Measurements from ENCODE around the gene NOP53.
"Not testable (repeated sequence)": the region's sequence is repeated elsewhere in the genome, so short reads cannot be mapped to it uniquely, and the experiment has no call there.

The NOP53 gene

GRCh38 chr19:47756953-47757608 lies 11.7 kb downstream of the NOP53 start:
- TF ChIP-seq Cebpa-rat (IDR thresholded peaks at IDR 0.05) = no peak

GRCh38 chr19:47757617-47758442 lies 12.5 kb downstream of the NOP53 start:
- Histone ChIP-seq H3K27me3 (no peaks in the 10 kb centered on the region), H3K9me3 (replicated peaks in 1 of 11) (no peaks in the 10 kb centered on the region), H3K27ac (no peak overlapping the region), H3K4me3 (no peak overlapping the region), H3K4me2 (no peak overlapping the region), H3K36me3 (peaks cover 68 to 80% (median 77%) of the 10 kb centered on the region in 11 experiments), H4K20me1 (peaks cover 16 to 89% (median 66%) of the 10 kb centered on the region in 11 experiments; a peak in 21 of 22 replicates), H3K4me1 (peaks cover 6 to 25% (median 21%) of the 10 kb centered on the region in 10 experiments), H3K9ac (no peak overlapping the region)
- TF ChIP-seq Cebpa-rat (IDR thresholded peaks at IDR 0.05) = 0 out of 22 replicates have a peak, but pooled peaks of 1 of the 11 experiments have one; percentile 9

More at GRCh38 chr19:47756953-47757608, 11.7 kb downstream of the NOP53 start:
- no peak overlapping the region for H3K27ac ChIP-seq
- no peaks in the 10 kb centered on the region for H3K9me3 ChIP-seq (replicated peaks in 1 of 11)
- peaks cover 76 to 87% (median 84%) of the 10 kb centered on the region in 11 experiments for H3K36me3 ChIP-seq
- H3K4me2 ChIP-seq = no peak overlapping the region
- H3K27me3 ChIP-seq = no peaks in the 10 kb centered on the region
- H3K4me3 ChIP-seq = no peak overlapping the region
- H3K4me1 ChIP-seq = peaks cover 13 to 32% (median 28%) of the 10 kb centered on the region in 10 experiments
- H4K20me1 ChIP-seq = peaks cover 24 to 95% (median 73%) of the 10 kb centered on the region in 11 experiments; a peak in 21 of 22 replicates
- no peak overlapping the region for H3K9ac ChIP-seq

GRCh38 chr19:47758443-47758804 lies 13.1 kb downstream of the NOP53 start:
- Histone ChIP-seq H4K20me1 (peaks cover 10 to 87% (median 65%) of the 10 kb centered on the region in 11 experiments; a peak in 21 of 22 replicates), H3K4me3 (no peak overlapping the region), H3K27ac (no peak overlapping the region), H3K4me1 (peaks cover under 1 to 19% (median 15%) of the 10 kb centered on the region in 10 experiments; a peak in 17 of 20 replicates), H3K4me2 (no peak overlapping the region), H3K36me3 (peaks cover 62 to 74% (median 71%) of the 10 kb centered on the region in 11 experiments), H3K9ac (no peak overlapping the region), H3K9me3 (replicated peaks in 1 of 11) (no peaks in the 10 kb centered on the region), H3K27me3 (no peaks in the 10 kb centered on the region)
- no peak for TF ChIP-seq Cebpa-rat (IDR thresholded peaks at IDR 0.05)

DNA sequence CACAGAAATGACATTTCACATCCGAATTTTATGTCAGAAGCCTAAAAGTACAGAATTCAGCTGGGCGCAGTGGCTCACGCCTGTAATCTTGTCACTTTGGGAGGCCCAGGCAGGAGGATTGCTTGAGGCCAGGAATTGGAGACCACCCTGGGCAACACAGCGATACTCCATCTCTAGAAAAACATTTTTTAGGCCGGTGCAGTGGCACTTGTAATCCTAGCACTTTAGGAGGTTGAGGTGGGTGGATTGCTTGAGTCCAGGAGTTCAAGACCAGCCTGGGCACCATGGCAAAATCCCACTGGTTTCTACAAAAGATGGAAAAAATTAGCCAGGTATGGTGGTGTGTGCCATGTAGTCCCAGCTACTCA lies 15.3 kb downstream of the NOP53 start:
- H3K4me1 ChIP-seq = peaks cover 0 to 13% (median 6%) of the 10 kb centered on the region in 10 experiments; a peak in 11 of 20 replicates

GRCh38 chr19:47761566-47761965 lies 16.2 kb downstream of the NOP53 start:
- TF ChIP-seq Cebpa-rat (IDR thresholded peaks at IDR 0.05) = no peak
- H3K27me3 ChIP-seq = no peaks in the 10 kb centered on the region
- peaks cover 0 to 13% (median 8%) of the 10 kb centered on the region in 10 experiments; a peak in 11 of 20 replicates for H3K4me1 ChIP-seq
- peaks cover 31 to 42% (median 40%) of the 10 kb centered on the region in 11 experiments for H3K36me3 ChIP-seq
- peaks cover 0 to 63% (median 34%) of the 10 kb centered on the region in 11 experiments; a peak in 21 of 22 replicates for H4K20me1 ChIP-seq
- no peak overlapping the region for H3K4me3 ChIP-seq
- H3K27ac ChIP-seq = no peak overlapping the region
- H3K4me2 ChIP-seq = no peak overlapping the region
- H3K9ac ChIP-seq = no peak overlapping the region
- H3K9me3 ChIP-seq (replicated peaks in 1 of 11) = no peaks in the 10 kb centered on the region

More for the DNA sequence above, 15.3 kb downstream of the NOP53 start:
- H4K20me1 ChIP-seq = peaks cover 0 to 65% (median 43%) of the 10 kb centered on the region in 11 experiments; a peak in 21 of 22 replicates
- H3K4me3 ChIP-seq = no peak overlapping the region
- peaks cover 41 to 52% (median 49%) of the 10 kb centered on the region in 11 experiments for H3K36me3 ChIP-seq
- no peak overlapping the region for H3K4me2 ChIP-seq
- H3K27me3 ChIP-seq = no peaks in the 10 kb centered on the region
- H3K9me3 ChIP-seq (replicated peaks in 1 of 11) = no peaks in the 10 kb centered on the region
- 0 out of 22 replicates have a peak overlapping the region, but pooled peaks of 1 of the 11 experiments have one; percentile 3 for H3K9ac ChIP-seq
- H3K27ac ChIP-seq = no peak overlapping the region
- no peak for TF ChIP-seq Cebpa-rat (IDR thresholded peaks at IDR 0.05)

DNA sequence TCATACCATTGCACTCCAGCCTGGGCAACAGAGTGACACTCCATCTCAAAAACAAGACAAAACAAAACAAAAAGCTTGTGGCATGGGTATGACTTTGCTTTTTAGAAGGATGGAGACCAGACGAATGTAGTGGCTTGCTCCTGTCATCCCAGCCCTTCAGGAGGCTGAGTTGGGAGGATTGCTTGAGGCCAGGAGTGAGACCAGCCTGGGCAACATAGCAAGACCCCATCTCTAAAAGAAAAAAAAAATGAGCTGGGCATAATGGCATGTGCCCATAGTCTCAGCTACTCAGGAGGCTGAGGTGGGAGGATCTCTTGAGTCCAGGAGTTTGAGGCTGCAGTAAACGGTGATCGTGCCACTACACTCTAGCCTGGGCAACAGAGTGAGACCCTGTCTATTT lies 16.8 kb downstream of the NOP53 start:
- Histone ChIP-seq H3K36me3 (peaks cover 25 to 36% (median 34%) of the 10 kb centered on the region in 11 experiments), H3K27me3 (no peaks in the 10 kb centered on the region), H3K9me3 (replicated peaks in 1 of 11) (no peaks in the 10 kb centered on the region), H4K20me1 (peaks cover 0 to 60% (median 28%) of the 10 kb centered on the region in 11 experiments; a peak in 20 of 22 replicates), H3K4me1 (peaks cover 0 to 13% (median 8%) of the 10 kb centered on the region in 10 experiments; a peak in 11 of 20 replicates), H3K9ac (no peak overlapping the region), H3K27ac (no peak overlapping the region), H3K4me2 (no peak overlapping the region), H3K4me3 (no peak overlapping the region)
- no peak for TF ChIP-seq Cebpa-rat (IDR thresholded peaks at IDR 0.05)

DNA sequence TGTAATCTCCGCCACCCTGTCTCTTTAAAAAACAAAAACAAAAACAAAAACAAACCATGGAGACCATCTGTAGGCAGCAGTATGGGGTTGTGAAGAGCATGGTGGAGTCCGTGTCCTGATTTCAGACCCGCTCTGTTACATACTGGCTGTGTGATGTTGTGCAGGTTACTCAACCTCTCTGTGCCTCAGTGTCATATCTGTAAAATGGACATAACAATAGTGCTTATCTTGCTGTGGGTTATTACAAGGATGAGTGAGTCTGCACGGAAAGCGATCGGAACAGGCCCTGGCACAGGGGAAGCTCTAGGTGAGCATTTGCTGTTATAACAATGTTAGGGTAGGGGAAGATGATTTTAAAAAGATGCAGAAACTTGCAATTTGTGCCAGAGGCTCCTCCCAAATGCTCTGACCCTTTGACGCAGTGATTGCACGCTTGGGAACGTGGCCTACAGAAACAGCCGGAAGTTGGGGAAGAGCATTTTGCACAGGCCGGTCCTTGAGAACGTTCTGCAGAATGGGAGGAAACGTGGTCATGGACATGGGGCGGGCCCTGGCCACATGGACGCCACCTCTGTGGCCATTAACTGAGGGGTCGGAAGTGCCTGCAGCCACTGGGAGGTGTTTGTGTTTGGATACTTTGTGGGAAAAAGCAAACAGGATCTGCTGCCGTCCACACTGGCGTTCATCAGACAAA lies 17.4 kb downstream of the NOP53 start:
- no peak for TF ChIP-seq Cebpa-rat (IDR thresholded peaks at IDR 0.05)
- H3K36me3 ChIP-seq = peaks cover 19 to 30% (median 28%) of the 10 kb centered on the region in 11 experiments
- no peak overlapping the region for H3K4me3 ChIP-seq
- H3K27me3 ChIP-seq = no peaks in the 10 kb centered on the region
- no peak overlapping the region for H3K4me2 ChIP-seq
- H3K9me3 ChIP-seq (replicated peaks in 1 of 11) = no peaks in the 10 kb centered on the region
- peaks cover 0 to 54% (median 22%) of the 10 kb centered on the region in 11 experiments; a peak in 20 of 22 replicates for H4K20me1 ChIP-seq
- no peak overlapping the region for H3K27ac ChIP-seq
- H3K9ac ChIP-seq = no peak overlapping the region
- peaks cover 0 to 16% (median 8%) of the 10 kb centered on the region in 10 experiments; a peak in 11 of 20 replicates for H3K4me1 ChIP-seq

DNA sequence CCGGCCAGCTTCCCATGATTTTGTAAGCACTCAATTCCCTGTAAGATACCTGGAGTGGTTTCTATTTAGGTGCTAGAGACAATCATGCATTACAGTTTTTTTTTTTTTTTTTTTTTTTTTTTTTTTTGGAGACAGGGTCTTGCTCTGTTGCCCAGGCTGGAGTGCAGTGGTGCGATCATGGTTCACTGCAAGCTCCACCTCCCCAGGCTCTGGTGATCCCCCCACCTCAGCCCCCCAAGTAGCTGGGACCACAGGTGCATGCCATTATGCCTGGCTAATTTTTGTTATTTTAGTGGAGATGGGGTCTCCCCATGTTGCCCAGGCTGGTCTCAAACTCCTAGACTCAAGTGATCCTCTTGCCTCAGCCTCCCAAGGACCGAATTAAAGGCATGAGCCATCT lies 19.4 kb downstream of the NOP53 start:
- H3K9me3 ChIP-seq (replicated peaks in 1 of 11); H3K9ac ChIP-seq; H3K27me3 ChIP-seq; H3K4me3 ChIP-seq; H3K4me2 ChIP-seq; H3K27ac ChIP-seq: not testable (repeated sequence)
- peaks cover 0 to 16% (median 8%) of the 10 kb centered on the region in 10 experiments; a peak in 11 of 20 replicates for H3K4me1 ChIP-seq
- peaks cover 0 to 36% (median 11%) of the 10 kb centered on the region in 11 experiments; a peak in 11 of 22 replicates for H4K20me1 ChIP-seq
- peaks cover 2 to 11% (median 9%) of the 10 kb centered on the region in 11 experiments; a peak in 13 of 22 replicates for H3K36me3 ChIP-seq

All from BLaER1 treated with 17β-estradiol and CSF1 and Interleukin-3, amounts not matched to agents 10 nM and 100 nM (cell line).